Caco-2 (cell line): ENCODE measurements around the gene ADGRD1. TPM values are rescaled to one million over a fixed set of nuclear protein-coding genes. Genes with fewer than 3 reads are reported as not detected.

ENCODE experiments used
- BruUV-seq: library from RNA; stranded (reverse); fragments of 400-500 nt; replicated peaks from 2 replicates; lab custom pipeline; 2021; lab: Mats Ljungman, UMichigan
- CTCF ChIA-PET: fragments of 300-600 bp; sonication (Branson Sonifier 250); formaldehyde crosslinking; loops from one replicate; lab custom pipeline; 2022; ENCODE audit warnings: antibody characterized with exemption; lab: Charles Lee
- POLR2A ChIA-PET: fragments of 300-600 bp; sonication (Branson Sonifier 250); formaldehyde crosslinking; loops from one replicate; lab custom pipeline; 2022; ENCODE audit warnings: antibody characterized with exemption; lab: Charles Lee
- DNase-seq, 2 experiments: peaks; one replicate each; pipeline versions ENCODE4 v3.0.0 to v3.0.0-alpha.2; 2020 to 2022
- H3K27me3 ChIP-seq: replicated peaks from 2 replicates; pipeline ENCODE4 v1.6.0; 2011; ENCODE audit warnings: low read length; ENCODE audit not compliant: control insufficient read depth, insufficient read depth
- H3K36me3 ChIP-seq: 2 replicates; pipeline ENCODE4 v1.5.1; 2011; ENCODE audit warnings: low read length; ENCODE audit not compliant: control insufficient read depth, insufficient read depth
- H3K4me1 ChIP-seq: fragments of 250-450 bp; sonication (Bioruptor Pico); 2 replicates; pipeline ENCODE4 v1.5.1; 2020; ENCODE audit warnings: mild to moderate bottlenecking
- H3K4me3 ChIP-seq: 2 replicates; pipeline ENCODE4 v1.5.1; 2011; ENCODE audit warnings: low read depth, mild to moderate bottlenecking, control low read depth, low read length
- H3K9me3 ChIP-seq: fragments of 250-450 bp; sonication (Bioruptor Pico); 2 replicates; pipeline ENCODE4 v1.5.1; 2020; ENCODE audit warnings: mild to moderate bottlenecking, moderate library complexity
- H3K27ac Mint-ChIP-seq: one replicate; pipeline ENCODE4 v1.8.0; 2022; ENCODE audit warnings: mixed read lengths; ENCODE audit not compliant: unreplicated experiment
- H3K27me3 Mint-ChIP-seq: one replicate; pipeline ENCODE4 v1.8.0; 2022; ENCODE audit warnings: mixed read lengths; ENCODE audit not compliant: insufficient read depth, unreplicated experiment
- H3K36me3 Mint-ChIP-seq: one replicate; pipeline ENCODE4 v1.8.0; 2022; ENCODE audit warnings: mild to moderate bottlenecking, mixed read lengths; ENCODE audit not compliant: insufficient read depth, unreplicated experiment
- H3K4me1 Mint-ChIP-seq: one replicate; pipeline ENCODE4 v1.8.0; 2022; ENCODE audit warnings: low read depth, mixed read lengths; ENCODE audit not compliant: unreplicated experiment
- H3K4me3 Mint-ChIP-seq: one replicate; pipeline ENCODE4 v1.8.0; 2022; ENCODE audit warnings: mild to moderate bottlenecking, moderate library complexity, mixed read lengths; ENCODE audit not compliant: unreplicated experiment
- H3K9me3 Mint-ChIP-seq: one replicate; pipeline ENCODE4 v1.8.0; 2022; ENCODE audit warnings: mixed read lengths; ENCODE audit not compliant: unreplicated experiment
- intact Hi-C: fragments of 100-400 bp; cut with micrococcal nuclease; formaldehyde crosslinking; loops from one replicate; pipeline ENCODE4 v1.10.0; 2022; ENCODE audit not compliant: unreplicated experiment
- total RNA-seq: library from RNA; stranded (reverse); gene quantifications from 2 replicates; pipeline ENCODE4 v1.2.3, GENCODE V29; 2022
- TF ChIP-seq, protein P1 (sequence below), 2 experiments: fragments of 200-600 bp in 1 of 2; IDR thresholded peaks; 1 replicate in 1 of 2; 2 replicates in 1 of 2; pipeline versions ENCODE4 v1.5.1 to v1.8.0; 2011 to 2022; ENCODE audit warnings: antibody characterized with exemption in 1 of 2, control low read depth in 1 of 2, inconsistent platforms in 1 of 2, low read depth in 1 of 2, low read length in 1 of 2, mild to moderate bottlenecking in 1 of 2, moderate library complexity in 1 of 2; ENCODE audit not compliant: insufficient read depth in 1 of 2, severe bottlenecking in 1 of 2, unreplicated experiment in 1 of 2

The ADGRD1 gene
- total RNA-seq, 1 experiment from 2014 or later = 3.6 TPM

DNA sequence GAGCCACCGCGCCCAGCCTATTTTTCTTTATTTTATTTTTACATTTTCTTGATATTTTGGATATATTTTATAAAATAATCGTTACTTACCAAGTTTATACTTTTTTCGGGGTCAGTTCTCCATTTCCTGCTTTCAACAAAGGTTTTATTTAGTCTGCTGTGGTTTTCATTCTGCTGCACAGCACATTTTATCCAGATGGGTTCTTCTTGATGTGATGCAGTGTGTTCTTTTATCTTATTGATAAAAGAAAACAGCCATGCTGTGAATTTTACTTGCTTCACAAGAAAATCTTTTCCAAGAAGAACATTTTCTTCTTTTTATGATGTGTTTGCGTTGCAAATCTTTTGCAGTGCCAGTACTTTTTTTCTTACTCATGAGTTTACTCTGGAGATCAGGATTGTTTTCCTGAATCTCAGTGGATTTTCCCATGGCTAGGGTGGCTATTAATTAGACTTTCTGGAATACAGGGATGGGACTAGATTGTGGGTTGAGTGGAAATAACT lies 192.5 kb downstream of the ADGRD1 start:
- Histone ChIP-seq H3K36me3 (no peaks in the 10 kb centered on the region), H3K4me3 (no peak overlapping the region), H3K9me3 (no peaks in the 10 kb centered on the region), H3K4me1 (no peaks in the 10 kb centered on the region), H3K27me3 (no peaks in the 10 kb centered on the region)
- Mint-ChIP-seq H3K9me3 (no peaks in the 10 kb centered on the region), H3K27me3 (no peaks in the 10 kb centered on the region), H3K27ac (no peak overlapping the region), H3K4me1 (no peaks in the 10 kb centered on the region), H3K36me3 (no peaks in the 10 kb centered on the region), H3K4me3 (no peak overlapping the region)
- POLR2A ChIA-PET = no interaction called here
- CTCF ChIA-PET = no interaction called here
- intact Hi-C loops = no loop called here
- no peak for DNase-seq
- no TSS peak for BruUV-seq
- TF ChIP-seq, protein P1, sequence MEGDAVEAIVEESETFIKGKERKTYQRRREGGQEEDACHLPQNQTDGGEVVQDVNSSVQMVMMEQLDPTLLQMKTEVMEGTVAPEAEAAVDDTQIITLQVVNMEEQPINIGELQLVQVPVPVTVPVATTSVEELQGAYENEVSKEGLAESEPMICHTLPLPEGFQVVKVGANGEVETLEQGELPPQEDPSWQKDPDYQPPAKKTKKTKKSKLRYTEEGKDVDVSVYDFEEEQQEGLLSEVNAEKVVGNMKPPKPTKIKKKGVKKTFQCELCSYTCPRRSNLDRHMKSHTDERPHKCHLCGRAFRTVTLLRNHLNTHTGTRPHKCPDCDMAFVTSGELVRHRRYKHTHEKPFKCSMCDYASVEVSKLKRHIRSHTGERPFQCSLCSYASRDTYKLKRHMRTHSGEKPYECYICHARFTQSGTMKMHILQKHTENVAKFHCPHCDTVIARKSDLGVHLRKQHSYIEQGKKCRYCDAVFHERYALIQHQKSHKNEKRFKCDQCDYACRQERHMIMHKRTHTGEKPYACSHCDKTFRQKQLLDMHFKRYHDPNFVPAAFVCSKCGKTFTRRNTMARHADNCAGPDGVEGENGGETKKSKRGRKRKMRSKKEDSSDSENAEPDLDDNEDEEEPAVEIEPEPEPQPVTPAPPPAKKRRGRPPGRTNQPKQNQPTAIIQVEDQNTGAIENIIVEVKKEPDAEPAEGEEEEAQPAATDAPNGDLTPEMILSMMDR (IDR thresholded peaks at IDR 0.05; ENCODE audit: insufficient read depth in 1 of 2, low read depth in 1 of 2, low read length in 1 of 2, severe bottlenecking in 1 of 2, unreplicated experiment in 1 of 2) = no peak

DNA sequence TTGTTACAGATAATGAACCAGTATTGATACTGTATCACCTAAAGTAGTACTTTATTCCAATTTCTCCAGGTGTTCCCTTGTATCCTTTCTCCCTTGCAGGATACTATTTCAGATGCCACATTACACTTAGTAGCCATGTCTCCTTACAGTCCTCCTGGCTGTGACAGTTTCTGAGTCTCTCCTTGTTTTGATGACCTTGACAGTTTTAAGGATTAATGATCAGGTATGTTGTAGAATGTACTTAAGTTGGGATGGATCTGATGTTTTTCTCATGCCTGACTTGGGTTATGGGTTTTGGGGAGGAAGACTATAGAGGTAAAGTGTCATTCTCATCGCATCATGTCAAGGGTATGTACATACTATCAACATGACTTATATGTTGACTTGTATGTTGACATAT lies 193.6 kb downstream of the ADGRD1 start:
- CTCF ChIA-PET = no interaction called here
- BruUV-seq = no TSS peak
- DNase-seq = no peak
- H3K4me1 Mint-ChIP-seq = no peaks in the 10 kb centered on the region
- intact Hi-C loops = no loop called here
- no peaks in the 10 kb centered on the region for H3K9me3 ChIP-seq
- no peaks in the 10 kb centered on the region for H3K27me3 Mint-ChIP-seq
- TF ChIP-seq, protein P1 (IDR thresholded peaks at IDR 0.05; ENCODE audit: insufficient read depth in 1 of 2, low read depth in 1 of 2, low read length in 1 of 2, severe bottlenecking in 1 of 2, unreplicated experiment in 1 of 2) = no peak
- H3K4me3 ChIP-seq = no peak overlapping the region
- H3K36me3 ChIP-seq = no peaks in the 10 kb centered on the region
- H3K4me3 Mint-ChIP-seq = no peak overlapping the region
- no peaks in the 10 kb centered on the region for H3K9me3 Mint-ChIP-seq
- H3K36me3 Mint-ChIP-seq = no peaks in the 10 kb centered on the region
- H3K27ac Mint-ChIP-seq = no peak overlapping the region
- POLR2A ChIA-PET = no interaction called here
- H3K4me1 ChIP-seq = no peaks in the 10 kb centered on the region
- H3K27me3 ChIP-seq = no peaks in the 10 kb centered on the region

DNA sequence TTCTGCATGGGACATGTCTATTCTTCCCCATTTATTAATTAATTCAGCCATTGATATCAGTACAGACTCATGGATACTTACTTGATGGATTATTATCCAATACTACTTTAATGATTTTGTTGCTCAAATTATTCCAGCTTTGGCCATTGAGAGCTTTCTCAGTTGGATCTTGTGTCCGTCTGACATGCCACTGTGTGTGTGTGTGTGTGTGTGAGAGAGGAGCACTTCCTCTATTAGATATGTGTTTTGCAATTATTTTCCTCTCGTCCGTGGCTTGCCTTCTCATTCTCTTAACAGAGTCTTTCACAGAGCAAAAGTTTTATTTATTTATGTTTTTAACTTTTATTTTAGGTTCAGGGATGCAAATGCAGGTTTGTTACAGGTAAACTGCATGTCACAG lies 194.2 kb downstream of the ADGRD1 start:
- no peaks in the 10 kb centered on the region for H3K4me1 Mint-ChIP-seq
- H3K36me3 Mint-ChIP-seq = no peaks in the 10 kb centered on the region
- TF ChIP-seq, protein P1 (IDR thresholded peaks at IDR 0.05; ENCODE audit: insufficient read depth in 1 of 2, low read depth in 1 of 2, low read length in 1 of 2, severe bottlenecking in 1 of 2, unreplicated experiment in 1 of 2) = no peak
- no peaks in the 10 kb centered on the region for H3K27me3 Mint-ChIP-seq
- Histone ChIP-seq H3K4me3 (no peak overlapping the region), H3K4me1 (no peaks in the 10 kb centered on the region), H3K9me3 (no peaks in the 10 kb centered on the region), H3K36me3 (no peaks in the 10 kb centered on the region), H3K27me3 (no peaks in the 10 kb centered on the region)
- no peak for DNase-seq
- no TSS peak for BruUV-seq
- POLR2A ChIA-PET = no interaction called here
- CTCF ChIA-PET = no interaction called here
- no peak overlapping the region for H3K4me3 Mint-ChIP-seq
- H3K27ac Mint-ChIP-seq = no peak overlapping the region
- intact Hi-C loops = no loop called here
- H3K9me3 Mint-ChIP-seq = no peaks in the 10 kb centered on the region
